HG03060 (cell line): Measurements from ENCODE around the gene BICDL1.

ENCODE experiments used
- ATAC-seq: cut with Tn5 transposase; IDR thresholded peaks from one replicate; pipeline ENCODE4 v1.9.1; 2021; ENCODE audit warnings: low read depth, moderate number of reproducible peaks; ENCODE audit not compliant: unreplicated experiment

BICDL1 gene

GRCh38 chr12:120077260-120077659 is 88.2 kb downstream of the BICDL1 start:
- no peak for ATAC-seq

DNA sequence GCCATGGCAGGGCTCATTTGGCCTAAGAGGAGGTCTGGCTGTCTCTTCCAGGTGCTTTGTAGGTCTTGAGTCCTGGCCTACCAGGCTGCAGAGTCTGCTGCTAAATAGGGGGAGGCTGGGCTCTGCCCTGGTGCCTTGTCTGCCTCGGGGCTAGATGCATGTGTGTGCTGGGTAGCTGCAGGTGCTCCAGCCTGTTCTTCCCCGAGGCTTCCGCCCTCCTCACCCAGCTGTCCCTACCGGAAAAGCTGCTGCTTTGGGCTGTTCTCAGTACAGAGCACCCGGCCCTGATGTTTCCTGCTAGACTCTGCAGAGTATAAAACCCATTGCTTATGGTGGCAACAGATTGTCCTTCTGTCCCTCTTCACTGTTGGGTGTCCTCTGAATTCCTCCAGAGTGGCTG is 89.8 kb downstream of the BICDL1 start:
- no peak for ATAC-seq

DNA sequence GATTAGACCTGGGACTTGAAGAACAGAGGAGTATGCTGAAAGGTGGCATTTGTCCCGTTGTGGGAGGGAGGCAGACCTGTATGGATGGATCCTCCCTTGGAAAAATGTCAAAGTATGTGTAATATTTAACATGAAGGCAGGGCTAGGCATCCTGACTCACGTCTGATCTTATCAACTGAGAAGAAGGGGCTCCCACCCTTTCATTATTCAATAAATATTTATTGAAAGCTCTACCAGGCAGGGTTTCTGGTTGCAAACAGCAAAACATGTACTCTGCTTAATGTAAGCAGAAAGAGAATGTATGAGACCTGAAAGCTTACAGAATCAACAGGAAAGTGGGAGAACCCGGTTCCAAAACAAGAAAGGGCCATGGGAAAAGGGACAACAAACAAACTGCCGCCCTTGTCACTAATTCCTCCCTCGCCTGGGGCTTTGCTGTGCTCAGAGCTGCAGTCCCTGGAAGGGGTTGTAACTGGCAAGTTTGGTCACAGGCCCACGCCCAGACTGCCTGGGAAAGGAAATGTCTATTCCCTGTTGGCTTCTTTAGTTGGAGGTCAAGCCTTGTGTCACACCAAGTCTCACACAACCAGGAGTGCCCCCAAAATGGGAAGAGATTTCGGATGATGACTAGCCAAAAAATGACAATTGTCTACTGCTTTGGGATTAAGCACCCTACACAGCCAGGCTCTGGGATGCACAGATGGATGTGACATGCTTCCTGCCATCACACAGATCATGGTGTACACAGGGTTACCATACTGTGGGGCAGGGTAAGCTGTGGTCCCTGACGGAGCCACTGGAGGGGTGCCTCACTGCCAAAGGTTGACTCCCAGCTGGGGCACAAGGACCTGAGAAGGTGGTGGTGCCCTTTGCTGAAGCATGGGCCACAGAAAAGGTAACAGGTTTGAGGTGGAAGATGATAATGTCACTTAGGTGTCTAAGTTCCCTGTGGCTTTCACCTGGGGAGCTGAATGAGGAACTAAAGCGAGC is 90.7 kb downstream of the BICDL1 start:
- ATAC-seq: no peak

DNA sequence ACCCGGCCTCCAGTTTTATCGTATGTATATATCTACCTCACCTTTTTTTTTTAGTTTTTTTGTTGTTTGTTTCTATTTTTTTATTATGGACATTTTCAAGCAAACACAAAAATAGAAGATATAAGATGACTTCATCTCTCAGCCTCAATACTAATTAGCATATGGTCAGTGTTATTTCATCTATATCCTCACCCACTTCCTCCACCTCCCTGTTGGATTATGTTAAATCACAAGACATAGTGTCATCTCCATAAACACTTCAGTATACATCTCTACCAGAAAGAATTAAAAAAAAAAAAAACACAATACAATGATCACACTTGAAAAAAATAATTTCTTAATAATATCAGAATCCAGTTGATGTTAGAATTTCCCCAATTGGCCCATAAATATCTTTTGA is 92.6 kb downstream of the BICDL1 start:
- no peak for ATAC-seq

DNA sequence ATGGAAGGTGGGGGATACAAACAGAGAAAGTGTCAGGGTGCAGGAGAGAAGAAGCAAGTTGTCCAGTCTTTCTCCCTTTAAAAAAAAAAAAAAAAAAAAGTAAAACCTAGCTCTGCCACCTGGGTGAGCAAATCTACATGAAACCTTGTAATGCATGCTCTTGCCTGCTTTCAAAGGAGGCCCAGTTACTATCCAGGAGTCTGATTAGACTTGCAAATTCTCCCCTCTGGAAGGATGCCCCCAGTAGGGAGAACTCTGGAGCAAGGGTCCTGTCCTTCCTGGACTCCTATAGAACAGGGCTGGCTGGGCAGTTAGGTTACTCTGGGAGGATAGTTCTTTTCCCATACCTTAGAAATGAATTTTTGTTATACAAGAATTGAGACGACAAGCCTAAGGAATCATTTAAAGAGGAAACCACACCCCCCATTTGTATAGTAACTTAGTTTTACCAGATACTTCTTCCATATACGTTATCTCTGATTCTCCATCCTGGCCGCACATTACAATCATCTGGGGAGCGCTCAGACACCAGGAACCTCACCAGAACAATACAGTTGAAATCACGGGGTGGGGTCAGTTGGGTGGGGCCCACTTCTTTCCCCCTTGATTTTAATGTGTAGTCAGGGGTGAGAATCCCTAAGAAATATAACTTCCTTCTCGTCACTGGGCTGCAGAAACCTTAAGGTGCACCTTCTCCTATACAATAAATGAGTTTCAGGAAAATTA is 97.0 kb downstream of the BICDL1 start:
- ATAC-seq: no peak

DNA sequence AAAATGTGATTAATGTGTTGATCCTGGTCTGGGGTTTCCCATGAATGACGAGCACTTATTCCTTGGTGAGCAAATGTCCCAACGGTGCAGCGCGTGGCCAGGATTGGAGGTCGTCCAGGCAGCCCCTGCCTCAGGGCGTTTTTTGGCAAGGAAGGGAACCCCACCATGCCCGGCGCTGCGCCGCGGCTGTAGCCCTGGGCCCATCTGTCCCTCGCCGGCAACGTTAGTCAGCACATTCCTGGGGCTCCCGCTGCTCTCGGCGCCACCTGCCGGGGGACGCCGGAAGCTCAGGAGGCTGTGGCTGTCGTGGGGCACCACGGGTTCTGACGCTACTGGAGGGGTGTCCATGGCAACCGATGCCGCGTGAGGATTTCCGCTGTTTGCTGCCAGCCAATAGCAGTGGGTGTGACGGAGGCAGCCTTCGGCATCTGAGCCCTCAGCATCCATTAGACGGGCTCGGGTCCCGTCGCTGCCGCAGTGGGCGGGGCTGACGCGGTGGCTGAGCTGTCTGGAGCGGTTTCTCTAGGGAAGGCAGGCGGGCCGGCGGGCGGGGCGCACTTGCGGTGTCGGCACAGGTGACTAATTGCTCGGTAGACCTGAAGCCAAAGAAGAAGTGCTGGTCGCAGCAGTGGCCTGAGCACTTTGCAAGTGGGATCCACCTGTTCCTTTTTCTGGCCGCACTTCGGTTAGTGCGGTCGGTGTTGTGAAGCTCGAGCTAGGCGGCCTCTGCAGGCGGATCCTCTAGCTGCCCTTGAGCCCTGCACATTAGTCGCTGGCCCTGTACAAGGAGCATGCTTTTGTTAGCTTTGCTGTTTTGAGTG is 98.0 kb downstream of the BICDL1 start:
- peak; percentile 97 for ATAC-seq

- no peak for ATAC-seq
Measured at GRCh38 chr12:120089105-120089504, 100.1 kb downstream of the BICDL1 start.

GRCh38 chr12:120089796-120090195 is 100.8 kb downstream of the BICDL1 start:
- ATAC-seq: no peak

DNA sequence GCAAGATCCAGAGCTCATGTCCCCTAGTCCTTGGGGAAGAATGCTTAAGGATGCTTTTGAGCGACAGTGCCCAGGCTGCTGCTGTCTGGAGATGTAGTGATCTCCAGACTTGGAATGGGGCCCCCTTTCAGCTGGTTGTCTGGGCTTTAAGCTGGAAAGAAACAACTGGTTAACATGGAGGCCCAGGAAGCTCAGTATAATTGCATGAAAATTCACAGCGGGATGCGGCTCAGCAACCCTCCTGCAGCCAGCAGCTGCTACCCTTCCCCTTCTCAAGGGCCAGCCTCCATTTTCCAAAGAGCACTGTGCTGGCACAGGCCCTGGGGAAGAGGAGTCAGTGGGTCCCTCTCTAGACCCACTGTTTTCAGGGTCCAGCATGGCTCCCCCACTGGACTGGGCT is 101.2 kb downstream of the BICDL1 start:
- no peak for ATAC-seq

- no peak for ATAC-seq
Measured at GRCh38 chr12:120090626-120091295, 101.7 kb downstream of the BICDL1 start.

DNA sequence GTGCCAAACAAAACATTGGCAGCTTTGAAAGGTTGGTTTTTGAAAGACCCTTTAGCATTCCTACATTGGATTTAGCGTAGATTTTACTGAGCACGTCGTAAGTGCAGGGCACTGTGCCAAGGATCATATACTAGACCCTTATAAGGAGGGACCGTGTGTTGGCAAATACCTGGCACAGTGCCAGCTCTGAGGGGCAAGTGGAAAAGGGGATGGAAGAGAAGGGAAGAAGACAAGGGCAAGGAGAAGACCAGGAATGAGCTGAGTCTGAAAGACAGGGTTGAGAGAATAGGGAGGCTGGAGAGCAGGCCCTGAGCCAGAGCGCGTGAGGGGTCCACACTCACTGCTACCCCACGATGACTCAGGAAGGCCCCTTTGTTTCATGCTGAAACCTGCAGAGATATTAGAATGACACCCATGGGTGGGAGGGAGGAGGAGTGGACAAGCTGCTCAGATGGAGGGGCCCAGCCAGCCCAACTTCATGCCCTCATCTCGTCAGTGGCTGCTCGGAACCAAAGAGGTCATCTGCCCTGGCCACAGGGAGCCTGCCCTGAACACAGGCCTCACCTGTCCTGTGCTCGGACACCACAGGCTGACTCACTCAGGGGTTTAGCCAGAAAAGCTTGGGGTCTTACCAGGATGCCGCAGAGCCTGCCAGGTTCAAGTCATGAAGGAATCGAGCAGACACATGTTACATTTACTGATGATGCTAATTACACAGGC is 102.5 kb downstream of the BICDL1 start:
- ATAC-seq: no peak

DNA sequence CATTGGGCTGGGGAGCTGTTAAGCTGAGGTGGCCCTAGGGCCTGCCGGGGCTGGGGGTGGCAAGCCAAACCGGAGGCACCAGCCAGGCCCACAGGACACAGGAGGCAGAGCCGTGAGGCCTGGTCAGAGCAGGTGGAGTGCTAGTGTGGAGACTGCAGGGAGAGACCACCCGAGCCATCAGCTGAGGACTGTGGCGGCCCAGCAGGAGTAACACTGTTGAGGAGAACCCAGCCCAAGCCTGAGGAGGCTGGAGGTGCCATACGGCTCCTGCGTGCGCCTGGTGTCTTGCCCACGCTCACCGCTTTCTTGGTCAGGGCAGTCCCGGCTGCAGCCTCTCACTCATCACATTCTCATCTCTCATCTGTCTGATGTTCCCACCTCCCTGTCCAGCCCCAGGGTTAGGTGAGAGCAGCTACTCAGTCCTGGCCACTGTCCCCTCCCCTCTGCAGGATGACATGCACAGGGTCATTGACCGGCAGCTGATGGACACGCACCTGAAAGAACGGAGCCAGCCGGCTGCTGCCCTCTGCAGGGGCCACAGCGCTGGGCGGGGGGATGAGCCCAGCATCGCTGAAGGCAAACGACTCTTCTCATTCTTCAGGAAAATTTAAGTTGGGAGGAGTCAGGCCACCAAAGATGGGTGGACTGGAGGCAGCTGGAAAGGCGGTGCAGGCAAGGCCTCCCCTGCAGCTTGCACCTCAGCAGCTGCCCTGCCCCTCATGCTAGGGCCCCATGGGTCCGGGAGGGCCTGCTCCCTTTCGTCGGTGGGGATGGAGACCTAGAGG is 103.7 kb downstream of the BICDL1 start:
- no peak for ATAC-seq

DNA sequence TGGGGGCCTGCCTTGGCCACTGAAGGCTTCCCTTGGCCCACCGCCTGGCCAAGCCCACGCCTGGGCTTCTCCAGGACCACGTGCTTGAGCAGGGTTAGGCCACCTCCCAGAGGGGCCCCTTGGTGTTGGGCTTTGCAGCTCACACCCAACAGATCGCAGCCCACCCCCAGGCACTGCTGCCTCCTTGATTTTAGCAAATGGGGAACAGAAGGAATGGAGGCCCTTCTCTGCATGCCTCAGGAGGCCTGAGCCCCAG is 104.2 kb downstream of the BICDL1 start:
- ATAC-seq: no peak

DNA sequence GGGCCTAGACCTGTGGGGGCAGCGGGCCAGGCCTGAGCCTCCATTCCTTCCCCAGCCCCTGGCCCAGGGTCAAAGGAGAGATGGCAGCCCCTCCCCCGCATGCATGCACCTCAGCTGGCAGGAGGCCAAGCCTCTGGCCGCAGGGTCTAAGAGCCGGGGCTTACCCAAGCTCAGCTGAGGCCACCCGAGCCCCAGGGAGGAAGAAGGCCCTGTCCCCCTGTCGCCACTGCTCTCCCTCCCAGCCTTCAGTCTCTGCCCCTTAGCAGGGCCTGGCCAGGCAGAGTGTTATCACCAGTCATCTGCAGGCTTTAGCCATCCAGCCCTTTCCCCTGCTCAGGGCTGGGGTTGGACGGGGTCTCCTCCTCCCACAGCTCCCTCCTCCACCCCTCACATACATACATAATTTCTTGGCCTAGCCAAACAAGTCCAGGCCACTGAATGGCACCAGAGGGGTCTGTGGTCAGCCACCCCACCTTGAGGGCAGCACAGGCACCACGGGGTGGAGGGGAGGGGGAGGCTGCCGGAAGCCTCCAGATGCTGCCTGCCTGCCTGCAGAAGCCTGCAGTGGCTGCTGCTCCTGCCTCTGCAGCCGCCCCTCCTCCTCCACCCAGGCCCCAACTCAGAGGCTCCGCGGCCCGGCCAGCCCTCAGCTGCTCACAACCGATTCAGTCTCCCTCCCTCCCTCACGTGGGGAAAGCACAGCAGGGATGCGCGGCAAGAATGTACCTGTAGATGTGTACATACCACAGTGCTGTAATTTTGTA is 104.7 kb downstream of the BICDL1 start:
- ATAC-seq: no peak

GRCh38 chr12:120094485-120094884 is 105.4 kb downstream of the BICDL1 start:
- ATAC-seq: no peak

- ATAC-seq: no peak
Measured at GRCh38 chr12:120095331-120095730, 106.3 kb downstream of the BICDL1 start.

DNA sequence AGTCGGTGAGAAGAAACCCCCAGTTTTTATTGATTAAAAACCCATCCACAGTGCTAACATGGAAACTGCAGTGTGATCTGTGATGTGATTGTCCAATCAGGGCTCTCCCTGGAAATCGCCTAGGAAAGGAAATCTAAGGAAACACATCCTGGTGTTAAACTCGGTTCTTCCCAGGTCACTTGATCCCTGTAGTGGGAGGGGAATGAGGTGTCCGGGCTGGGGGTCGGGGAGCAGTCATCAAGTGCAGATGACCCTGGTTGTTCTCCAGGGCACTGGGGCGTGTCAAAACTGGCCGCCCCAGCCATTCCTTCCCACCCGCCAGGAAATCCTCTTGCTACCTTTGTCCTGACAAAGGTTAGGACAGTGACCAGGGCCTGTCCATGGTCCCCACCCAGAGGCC is 106.7 kb downstream of the BICDL1 start:
- no peak for ATAC-seq

DNA sequence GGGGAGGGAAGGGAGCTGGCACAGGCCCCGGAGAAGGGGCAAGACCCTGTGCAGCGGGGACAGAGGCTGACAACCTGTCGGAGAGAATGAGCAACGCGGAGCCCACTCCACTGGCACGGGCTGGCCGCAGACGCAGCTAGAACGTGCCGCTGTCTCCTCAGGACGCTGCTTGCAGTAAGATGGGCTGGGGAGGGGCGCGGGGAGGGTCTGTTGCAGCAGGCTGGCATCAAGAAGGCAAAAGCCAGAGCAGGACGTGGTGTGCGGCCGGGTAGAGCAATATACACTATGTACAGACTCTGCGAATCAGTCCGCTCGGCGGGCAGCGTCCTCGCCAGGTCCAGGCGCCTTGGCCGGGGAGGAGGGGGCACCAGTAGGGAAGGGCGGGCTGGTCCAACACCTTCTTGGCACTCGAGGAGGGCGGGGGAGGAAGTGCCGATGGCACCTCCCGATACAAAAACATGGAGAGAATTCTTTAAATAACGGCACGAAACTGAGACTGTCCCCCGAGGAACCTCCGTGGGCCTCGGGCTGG is 107.7 kb downstream of the BICDL1 start:
- ATAC-seq: no peak
